IPS-11a (cell line): ENCODE measurements around the gene ZNF724.
"Not testable (repeated sequence)": the region's sequence is repeated elsewhere in the genome, so short reads cannot be mapped to it uniquely, and the experiment has no call there.

Source experiments
- H3K4me3 ChIP-seq: one replicate; pipeline ENCODE4 v1.5.1; 2013; ENCODE audit warnings: low read depth, low read length, control low read depth

ZNF724 gene

DNA sequence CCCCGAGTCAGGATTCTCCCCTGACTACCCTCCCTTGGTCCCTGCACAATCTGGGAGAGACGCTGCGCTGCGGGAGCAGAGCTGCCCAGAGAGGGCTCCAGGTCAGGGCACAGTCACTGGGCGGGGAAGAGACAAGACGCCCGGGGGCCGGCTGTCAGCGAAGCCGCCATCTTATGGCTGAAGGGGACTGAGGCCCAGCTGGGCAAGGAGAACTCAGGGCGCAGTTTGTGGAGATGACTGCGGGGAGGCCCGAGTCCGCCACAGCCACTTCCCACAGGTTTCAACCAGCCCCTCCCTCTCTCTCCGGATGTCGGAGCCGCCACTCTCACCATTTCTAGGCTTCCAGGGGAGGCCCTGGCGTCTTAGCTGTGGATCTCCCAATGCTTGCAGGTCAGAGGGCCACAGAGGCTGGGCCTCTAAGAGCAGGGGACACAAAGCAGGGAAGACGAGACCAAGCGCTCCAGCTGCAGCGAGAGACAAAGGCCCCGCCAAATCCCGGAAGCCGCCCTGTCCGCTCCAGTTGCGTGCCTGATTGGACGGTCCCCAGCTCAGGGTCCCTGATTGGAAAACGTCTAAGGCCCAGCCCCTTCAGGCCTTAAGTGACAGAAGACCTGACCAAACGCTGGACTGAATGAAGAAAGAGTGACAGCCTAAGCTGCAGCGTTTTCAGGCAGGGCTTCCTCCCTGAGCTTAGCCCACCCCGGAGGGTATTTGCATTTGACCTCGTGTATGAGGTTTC is at the start of gene ZNF724:
TSS of gene ZNF724 (minus strand) at position 484 of the 739 bp plus-strand sequence. CDS start at position 332, 152 bp downstream.
- H3K4me3 ChIP-seq = peak within 1 kb of the TSS; percentile 87

DNA sequence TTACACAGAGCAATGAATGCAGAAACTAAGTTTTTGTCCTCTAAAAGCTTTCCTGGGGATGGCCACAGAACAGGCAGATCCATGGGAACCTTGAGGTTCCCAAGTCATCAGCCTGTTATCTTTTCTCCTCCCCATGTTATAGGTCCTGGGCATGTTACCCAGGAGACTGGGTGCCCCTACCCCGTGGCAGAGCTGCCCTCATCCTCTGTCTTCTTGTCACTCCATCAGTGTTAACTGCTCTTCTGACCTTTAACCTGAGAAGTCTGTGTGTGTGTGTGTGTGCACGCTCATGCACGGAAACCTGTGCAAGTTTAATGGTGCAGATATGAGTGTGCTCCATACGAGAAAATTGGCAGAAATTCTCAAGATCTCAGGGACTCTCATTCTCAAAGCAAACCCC is 43.9 kb upstream of the ZNF724 start:
- H3K4me3 ChIP-seq = no peak overlapping the region

DNA sequence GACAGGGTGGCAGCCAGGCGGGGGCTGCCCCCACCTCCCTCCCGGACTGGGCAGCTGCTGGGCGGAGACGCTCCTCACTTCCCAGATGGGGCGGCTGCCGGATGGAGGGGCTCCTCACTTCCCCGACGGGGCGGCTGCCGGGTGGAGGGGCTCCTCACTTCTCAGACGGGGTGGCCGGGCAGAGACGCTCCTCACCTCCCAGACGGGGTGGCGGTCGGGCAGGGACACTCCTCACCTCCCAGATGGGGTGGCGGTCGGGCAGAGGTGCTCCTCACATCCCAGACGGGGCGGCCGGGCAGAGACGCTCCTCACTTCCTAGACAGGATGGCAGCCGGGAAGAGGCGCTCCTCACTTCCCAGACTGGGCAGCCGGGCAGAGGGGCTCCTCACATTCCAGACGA is 39.8 kb upstream of the ZNF724 start:
- H3K4me3 ChIP-seq = not testable (repeated sequence)

- no peak overlapping the region for H3K4me3 ChIP-seq
Measured at GRCh38 chr19:23287620-23288019, 37.4 kb upstream of the ZNF724 start.

- no peak overlapping the region for H3K4me3 ChIP-seq
Measured at GRCh38 chr19:23286477-23286876, 36.3 kb upstream of the ZNF724 start.

DNA sequence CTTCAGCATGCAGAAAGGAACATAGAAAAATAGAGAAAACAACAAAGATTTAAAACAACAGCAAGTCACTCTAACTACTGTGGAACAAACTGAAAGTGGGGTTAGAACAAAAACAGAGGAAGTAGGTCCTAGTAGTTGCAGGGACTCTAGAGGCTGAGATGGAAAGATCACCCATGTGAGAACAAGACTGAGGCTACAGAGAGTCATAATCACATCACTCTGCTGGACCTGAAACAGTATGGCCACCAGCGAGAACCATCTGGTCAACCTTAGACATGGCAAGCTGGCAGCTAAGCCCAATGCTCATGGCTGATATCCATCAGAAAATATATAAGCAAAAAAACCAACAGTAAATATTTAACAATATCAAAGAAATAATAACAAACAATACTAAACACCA is 35.8 kb upstream of the ZNF724 start:
- H3K4me3 ChIP-seq = no peak overlapping the region

DNA sequence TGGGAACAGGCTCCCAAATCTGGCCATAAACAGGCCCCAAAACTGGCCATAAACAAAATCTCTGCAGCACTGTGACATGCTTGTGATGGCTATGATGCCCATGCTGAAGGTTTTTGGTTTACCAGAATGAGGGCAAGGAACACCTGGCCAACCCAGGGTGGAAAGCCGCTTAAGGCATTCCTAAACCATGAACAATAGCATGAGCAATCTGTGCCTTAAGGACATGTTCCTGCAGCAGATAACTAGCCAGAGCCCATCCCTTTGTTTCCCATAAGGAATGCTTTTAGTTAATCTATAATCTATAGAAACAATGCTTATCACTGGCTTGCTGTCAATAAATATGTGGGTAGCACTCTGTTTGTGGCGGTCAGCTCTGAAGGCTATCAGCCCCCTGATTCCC is 35.1 kb upstream of the ZNF724 start:
- not testable (repeated sequence) for H3K4me3 ChIP-seq

GRCh38 chr19:23283925-23284324 is 33.7 kb upstream of the ZNF724 start:
- no peak overlapping the region for H3K4me3 ChIP-seq

DNA sequence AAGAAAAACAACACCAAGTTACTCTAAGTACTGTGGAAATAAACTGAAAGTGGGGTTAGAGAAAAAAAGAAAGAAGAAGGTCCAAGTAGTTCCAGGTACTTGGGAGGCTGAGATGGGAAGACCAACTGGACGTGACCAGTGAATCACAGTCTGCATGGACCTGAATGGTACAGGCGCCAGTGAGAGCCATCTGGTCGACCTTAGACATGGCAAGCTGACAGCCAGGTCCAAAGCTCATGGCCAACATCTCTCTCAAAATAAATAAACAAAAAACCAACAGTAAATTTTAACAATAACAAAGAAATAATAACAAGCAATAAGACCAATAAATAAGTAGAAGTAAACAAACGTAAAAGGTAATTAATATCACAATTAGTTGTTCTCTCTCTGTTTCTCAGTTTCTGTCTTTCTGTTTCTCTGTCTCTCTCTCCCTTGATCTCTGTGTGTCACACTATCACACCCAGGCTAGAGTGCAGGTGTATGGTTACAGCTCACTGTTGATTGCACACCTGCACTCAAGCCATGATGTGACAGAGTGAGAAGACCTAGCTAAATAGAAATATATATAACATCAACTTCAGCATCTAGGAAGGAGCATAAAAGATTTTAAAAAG is 31.6 kb upstream of the ZNF724 start:
- no peak overlapping the region for H3K4me3 ChIP-seq

GRCh38 chr19:23278118-23278517 is 27.9 kb upstream of the ZNF724 start:
- H3K4me3 ChIP-seq = not testable (repeated sequence)

GRCh38 chr19:23273590-23274412 is 23.6 kb upstream of the ZNF724 start:
- H3K4me3 ChIP-seq = peak overlapping the region; percentile 78

DNA sequence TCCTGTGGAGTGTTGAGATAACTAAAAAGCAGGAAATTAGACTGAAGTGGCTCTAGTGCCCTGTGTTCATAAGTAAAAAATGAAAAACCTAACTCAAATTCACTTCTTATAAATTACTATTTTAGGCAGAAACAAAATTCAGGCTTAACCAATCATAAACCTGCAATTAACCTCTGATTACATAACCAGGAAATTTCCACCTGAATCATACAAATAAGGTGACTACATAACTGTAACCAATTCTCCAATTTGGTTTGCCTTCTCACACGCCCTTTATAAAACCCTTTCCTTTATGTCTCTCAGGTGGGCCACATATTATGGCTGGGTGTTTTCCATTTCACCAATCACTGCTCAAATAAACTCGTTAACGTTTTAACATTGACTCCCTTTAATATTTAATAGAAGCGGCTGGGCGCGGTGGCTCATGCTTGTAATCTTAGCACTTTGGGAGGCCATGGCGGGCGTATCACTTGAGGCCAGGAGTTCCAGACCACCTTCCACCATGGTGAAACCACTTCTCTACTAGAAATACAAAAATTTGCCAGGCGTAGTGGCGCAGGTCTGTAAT is 22.9 kb upstream of the ZNF724 start:
- peak overlapping the region; percentile 78 for H3K4me3 ChIP-seq

- no peak overlapping the region for H3K4me3 ChIP-seq
Measured at GRCh38 chr19:23263870-23264590, 13.8 kb upstream of the ZNF724 start.

DNA sequence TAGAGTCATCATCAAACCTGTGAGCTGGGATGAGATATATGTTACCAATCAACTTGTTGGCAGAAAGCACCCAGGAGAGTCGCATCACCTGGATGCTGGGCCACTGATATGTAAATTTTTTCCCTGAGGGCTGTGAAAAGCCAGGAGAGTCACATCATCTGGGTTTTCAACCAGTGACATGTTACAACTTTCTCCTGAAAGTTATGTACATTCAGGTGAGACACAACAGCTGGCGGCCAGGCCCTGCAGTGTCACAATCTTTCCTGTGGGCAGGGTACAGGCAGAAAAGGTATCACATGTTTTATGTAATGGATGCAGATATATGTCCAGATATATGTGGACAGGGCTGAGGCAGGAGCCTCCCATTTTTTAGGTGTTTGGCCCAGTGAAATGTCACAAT is 13.2 kb upstream of the ZNF724 start:
- H3K4me3 ChIP-seq = no peak overlapping the region

GRCh38 chr19:23262920-23263319 is 12.7 kb upstream of the ZNF724 start:
- H3K4me3 ChIP-seq = no peak overlapping the region

- no peak overlapping the region for H3K4me3 ChIP-seq
Measured at GRCh38 chr19:23261496-23262020, 11.4 kb upstream of the ZNF724 start.

- H3K4me3 ChIP-seq = no peak overlapping the region
Measured at GRCh38 chr19:23260956-23261355, 10.8 kb upstream of the ZNF724 start.

GRCh38 chr19:23259961-23260360 is 9.8 kb upstream of the ZNF724 start:
- H3K4me3 ChIP-seq = no peak overlapping the region

- H3K4me3 ChIP-seq = no peak overlapping the region
Measured at GRCh38 chr19:23255700-23256099, 5.5 kb upstream of the ZNF724 start.

DNA sequence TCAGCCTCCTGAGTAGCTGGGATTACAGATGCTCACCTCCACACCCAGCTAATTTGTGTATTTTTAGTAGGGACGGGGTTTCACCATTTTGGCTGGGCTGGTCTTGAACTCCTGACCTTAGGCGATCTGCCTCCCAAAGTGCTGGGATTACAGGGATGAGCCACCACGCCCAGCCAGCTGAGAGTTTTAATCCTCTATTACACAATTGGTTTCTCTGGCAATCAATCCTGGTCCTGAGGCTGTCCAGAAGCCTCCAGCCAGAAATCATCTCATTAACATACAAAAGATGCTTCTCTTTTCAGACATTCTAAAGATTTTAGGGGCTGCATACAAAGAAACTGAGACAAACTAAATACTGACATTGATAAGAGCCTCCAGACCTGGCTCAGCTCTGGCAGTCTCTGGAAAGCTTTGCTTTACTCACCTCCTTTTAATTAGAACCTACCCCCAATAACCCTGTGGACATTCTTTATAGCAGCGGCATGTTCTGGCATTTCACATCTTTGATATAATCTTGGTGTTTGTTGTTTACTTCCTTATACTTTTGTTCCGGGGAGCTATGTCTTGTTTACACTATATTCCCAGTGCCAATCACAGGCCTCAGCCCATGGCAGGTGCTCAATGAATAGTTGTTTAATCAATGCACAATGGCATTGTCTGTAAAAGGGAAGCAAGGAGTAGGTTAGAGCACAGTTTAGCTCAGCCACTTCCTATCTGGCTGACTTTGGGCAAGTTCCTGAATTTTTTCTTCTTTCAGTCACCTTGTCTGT is 4.1 kb upstream of the ZNF724 start:
- no peak overlapping the region for H3K4me3 ChIP-seq
